GM12878 (cell line): ENCODE data around the gene COQ4.

Experiments
- LARP7 ChIP-seq: fragments of 450-650 bp; IDR thresholded peaks from 2 replicates; pipeline ENCODE4 v1.6.1; 2017; ENCODE audit warnings: mild to moderate bottlenecking
- POLR2A ChIP-seq: IDR thresholded peaks from 2 replicates; pipeline ENCODE4 v1.6.1; 2011; ENCODE audit warnings: low read depth, mild to moderate bottlenecking, low read length
- TF ChIP-seq, protein P1 (sequence below): fragments of 450-650 bp; IDR thresholded peaks from 2 replicates; pipeline ENCODE4 v1.6.1; 2016; ENCODE audit warnings: mild to moderate bottlenecking, moderate library complexity, borderline replicate concordance

DNA sequence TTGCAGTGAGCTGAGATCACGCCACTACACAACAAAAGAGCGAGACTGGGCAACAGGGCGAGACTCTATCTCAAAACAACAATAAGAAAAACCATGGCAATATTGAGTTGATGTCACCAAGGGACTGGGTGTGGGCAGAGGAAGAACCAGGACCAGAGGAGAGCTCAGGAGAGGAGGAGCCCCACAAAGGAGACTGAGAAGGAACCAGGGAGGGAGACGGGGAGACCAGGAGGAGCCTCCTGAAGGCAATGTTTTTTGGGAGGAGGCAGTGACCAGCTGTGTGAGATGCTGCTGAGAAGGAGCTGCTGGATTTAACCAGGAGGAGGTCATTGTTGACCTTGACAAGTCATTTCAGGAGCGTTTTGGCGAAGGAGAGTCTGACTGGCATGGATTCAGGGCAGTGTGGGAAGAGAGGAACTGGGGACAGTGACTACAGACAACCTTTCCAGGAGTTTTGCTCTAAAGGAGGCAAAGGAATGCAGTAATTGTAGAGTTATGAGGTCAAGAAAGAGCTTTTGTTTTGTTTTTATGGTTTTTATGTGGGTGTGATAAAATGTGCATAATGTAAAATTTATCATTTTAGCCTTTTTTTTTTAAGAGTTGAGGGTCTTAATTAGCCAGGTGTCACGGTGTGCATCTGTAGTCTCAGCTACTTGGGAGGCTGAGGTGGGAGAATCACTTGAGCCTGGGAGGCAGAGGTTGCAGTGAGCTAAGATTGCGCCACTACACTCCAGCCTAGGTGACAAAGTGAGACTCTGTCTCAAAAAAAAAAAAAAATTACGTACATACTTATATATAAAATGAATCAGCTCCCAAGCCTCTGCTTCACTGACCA, 18.3 kb upstream of the COQ4 start:
- TF ChIP-seq LARP7, result no peak
- TF ChIP-seq, protein P1, sequence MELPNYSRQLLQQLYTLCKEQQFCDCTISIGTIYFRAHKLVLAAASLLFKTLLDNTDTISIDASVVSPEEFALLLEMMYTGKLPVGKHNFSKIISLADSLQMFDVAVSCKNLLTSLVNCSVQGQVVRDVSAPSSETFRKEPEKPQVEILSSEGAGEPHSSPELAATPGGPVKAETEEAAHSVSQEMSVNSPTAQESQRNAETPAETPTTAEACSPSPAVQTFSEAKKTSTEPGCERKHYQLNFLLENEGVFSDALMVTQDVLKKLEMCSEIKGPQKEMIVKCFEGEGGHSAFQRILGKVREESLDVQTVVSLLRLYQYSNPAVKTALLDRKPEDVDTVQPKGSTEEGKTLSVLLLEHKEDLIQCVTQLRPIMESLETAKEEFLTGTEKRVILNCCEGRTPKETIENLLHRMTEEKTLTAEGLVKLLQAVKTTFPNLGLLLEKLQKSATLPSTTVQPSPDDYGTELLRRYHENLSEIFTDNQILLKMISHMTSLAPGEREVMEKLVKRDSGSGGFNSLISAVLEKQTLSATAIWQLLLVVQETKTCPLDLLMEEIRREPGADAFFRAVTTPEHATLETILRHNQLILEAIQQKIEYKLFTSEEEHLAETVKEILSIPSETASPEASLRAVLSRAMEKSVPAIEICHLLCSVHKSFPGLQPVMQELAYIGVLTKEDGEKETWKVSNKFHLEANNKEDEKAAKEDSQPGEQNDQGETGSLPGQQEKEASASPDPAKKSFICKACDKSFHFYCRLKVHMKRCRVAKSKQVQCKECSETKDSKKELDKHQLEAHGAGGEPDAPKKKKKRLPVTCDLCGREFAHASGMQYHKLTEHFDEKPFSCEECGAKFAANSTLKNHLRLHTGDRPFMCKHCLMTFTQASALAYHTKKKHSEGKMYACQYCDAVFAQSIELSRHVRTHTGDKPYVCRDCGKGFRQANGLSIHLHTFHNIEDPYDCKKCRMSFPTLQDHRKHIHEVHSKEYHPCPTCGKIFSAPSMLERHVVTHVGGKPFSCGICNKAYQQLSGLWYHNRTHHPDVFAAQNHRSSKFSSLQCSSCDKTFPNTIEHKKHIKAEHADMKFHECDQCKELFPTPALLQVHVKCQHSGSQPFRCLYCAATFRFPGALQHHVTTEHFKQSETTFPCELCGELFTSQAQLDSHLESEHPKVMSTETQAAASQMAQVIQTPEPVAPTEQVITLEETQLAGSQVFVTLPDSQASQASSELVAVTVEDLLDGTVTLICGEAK, result no peak
- TF ChIP-seq POLR2A, result no peak
